Right renal cortex interstitium (tissue), 3 donors: ENCODE measurements around the gene ALKBH1. TPM values are rescaled to one million over a fixed set of nuclear protein-coding genes. Genes with fewer than 3 reads are reported as not detected.
"Not testable (repeated sequence)": the region's sequence is repeated elsewhere in the genome, so short reads cannot be mapped to it uniquely, and the experiment has no call there.

ENCODE experiments used
- DNase-seq, 3 donors: peaks; one replicate each; pipeline ENCODE4 v3.0.0-alpha.2; 2013; ENCODE audit warnings: low read depth in 3 of 3, low spot score in 2 of 3
- polyA plus RNA-seq, 3 donors: library from polyadenylated mRNA; unstranded; fragments of 120-200 nt; gene quantifications; one replicate each; pipeline ENCODE4 v1.2.1, GENCODE V29; 2013; ENCODE audit not compliant: insufficient read length in 3 of 3

The ALKBH1 gene
- polyA plus RNA-seq, 3 donors, result 15.6 to 19.0 (median 17.8) TPM

GRCh38 chr14:77681196-77682157 lies 26.3 kb downstream of the ALKBH1 start:
- no peak for DNase-seq

DNA sequence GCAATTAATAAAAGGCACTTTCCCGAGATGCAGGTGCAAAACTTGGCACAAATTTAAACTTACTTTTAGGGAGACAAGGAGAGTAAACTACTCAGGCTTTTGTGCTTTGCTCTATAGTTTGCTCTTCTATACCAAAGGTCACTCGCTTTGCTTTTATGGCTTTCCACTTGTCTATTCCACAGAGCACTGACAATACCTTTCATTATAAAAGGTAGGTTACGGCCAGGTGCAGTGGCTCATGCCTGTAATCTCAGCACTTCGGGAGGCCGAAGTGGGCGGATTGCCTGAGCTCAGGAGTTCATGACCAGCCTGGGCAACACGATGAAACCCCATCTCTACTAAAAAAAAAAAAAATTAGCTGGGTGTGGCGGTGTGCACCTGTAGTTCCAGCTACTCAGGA lies 32.9 kb downstream of the ALKBH1 start:
- no peak for DNase-seq

DNA sequence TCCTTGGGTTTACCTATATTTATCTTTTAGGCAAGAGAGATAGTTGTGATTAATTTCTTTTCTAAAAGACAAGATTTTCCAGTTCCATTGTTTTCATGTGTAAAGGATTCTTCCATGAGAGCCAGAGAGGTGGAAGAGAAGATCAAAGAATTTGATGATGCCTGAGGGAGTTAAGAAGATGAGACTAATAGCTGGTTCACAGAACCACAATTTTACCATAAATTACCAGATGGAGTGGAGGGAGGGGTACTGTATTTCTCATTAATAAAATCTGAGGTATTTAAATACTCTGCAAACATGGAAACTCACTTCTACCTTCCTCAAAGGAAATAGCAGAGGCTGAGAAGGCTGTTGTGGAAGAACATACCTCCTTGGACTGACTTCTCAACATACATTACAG lies 34.6 kb downstream of the ALKBH1 start:
- DNase-seq, result no peak

- DNase-seq, result no peak
Observed at GRCh38 chr14:77667331-77667730, 40.5 kb downstream of the ALKBH1 start.

DNA sequence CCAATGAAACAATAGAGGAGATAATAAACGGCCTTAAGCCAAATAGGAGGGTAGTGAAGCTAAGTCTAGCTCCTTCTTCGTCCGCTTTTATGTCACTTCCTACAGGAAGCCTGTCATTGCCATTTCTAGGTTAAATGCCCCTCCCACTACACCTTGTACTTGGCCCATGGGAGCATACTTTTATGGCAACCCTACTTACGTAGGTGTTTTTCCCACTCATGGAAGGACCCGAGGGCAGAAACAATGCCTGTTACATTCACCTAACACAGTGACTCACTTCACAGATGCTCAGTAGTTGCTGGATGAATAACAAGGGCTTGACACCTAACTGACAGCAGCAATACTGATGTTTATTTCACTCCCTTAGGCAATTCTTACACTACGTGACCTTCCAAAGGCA lies 44.5 kb downstream of the ALKBH1 start:
- no peak for DNase-seq

GRCh38 chr14:77661562-77661961 lies 46.3 kb downstream of the ALKBH1 start:
- not testable (repeated sequence) for DNase-seq

DNA sequence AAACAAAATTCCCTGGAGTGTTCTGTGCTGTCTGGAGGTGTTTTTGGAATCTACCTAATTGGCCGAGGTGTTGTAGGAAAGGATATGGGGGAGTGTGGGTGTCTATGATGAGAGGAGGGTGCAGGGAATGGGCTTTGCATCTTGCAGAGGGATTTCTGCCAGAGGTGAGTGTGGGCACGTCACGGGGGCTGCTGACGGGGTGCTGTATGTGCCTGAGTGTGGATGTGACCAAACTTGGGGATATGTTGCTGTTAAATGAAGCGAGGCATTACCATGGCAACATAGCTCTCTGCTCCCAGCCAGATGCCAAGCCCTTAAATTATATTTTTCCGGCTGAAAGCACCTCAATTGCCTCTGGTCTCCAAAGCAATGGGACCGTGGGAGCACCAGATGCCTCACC lies 47.1 kb downstream of the ALKBH1 start:
- peak in 1 of 3 donors; percentile 36 for DNase-seq

DNA sequence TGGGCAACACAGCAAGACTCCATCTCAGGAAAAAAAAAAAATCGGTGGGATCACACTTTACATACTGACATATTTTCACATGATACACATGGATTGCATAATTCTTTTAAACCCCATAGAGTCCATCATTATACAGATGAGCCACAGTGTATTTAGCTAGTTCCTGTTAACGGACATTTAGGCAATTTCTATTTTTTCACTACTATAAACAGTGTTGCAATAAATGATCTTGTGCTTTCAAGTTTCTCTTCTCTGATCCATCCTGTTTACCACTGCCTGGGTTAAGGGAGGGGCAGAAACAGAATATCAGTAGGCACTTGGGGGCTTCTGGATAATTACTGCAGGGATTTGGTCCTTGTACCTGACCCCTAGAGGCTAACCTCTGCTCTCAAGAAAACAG lies 48.0 kb downstream of the ALKBH1 start:
- DNase-seq, result no peak

GRCh38 chr14:77657280-77657679 lies 50.5 kb downstream of the ALKBH1 start:
- DNase-seq, result no peak

- no peak for DNase-seq
Observed at GRCh38 chr14:77654001-77654441, 53.8 kb downstream of the ALKBH1 start.

DNA sequence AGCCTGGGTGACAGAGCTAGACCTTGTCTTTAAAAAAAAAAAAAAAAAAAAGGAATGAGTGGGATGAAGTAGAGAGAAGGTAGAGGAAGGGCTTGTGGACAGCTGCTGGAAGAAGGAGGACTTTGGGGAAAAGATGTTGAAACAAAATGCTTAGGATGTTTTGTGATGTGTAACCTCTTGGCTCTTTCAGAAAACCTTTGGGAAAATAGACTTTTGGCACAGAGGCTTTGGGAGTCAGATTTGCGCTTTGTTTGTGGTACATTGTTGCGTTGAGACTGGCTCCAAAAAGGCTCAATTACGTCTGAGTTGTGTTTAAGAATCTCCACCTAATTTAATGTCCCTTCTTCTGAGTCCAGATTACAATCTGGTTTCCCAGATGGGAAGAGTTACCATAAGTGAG lies 58.5 kb downstream of the ALKBH1 start:
- no peak for DNase-seq

GRCh38 chr14:77648520-77649200 lies 59.2 kb downstream of the ALKBH1 start:
- no peak for DNase-seq

DNA sequence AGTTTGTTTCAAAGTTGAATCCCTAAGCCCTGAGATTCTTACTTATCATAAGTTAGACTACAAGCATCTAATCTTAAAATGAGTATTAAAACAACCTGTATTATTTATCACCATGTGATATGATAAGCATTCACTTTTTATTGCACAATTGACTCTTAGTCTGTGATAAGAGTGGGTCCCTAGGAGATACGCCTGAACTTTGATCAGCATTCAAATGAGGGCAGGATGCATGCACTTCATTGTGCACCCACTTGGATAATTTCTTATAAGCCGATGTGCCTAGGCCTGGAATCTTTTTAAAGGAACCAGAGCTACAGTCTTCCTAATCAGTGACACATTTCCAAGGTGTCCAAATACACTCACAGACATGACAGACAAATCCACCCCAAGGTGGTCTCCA lies 60.0 kb downstream of the ALKBH1 start:
- no peak for DNase-seq

GRCh38 chr14:77646907-77647306 lies 60.9 kb downstream of the ALKBH1 start:
- DNase-seq, result no peak

DNA sequence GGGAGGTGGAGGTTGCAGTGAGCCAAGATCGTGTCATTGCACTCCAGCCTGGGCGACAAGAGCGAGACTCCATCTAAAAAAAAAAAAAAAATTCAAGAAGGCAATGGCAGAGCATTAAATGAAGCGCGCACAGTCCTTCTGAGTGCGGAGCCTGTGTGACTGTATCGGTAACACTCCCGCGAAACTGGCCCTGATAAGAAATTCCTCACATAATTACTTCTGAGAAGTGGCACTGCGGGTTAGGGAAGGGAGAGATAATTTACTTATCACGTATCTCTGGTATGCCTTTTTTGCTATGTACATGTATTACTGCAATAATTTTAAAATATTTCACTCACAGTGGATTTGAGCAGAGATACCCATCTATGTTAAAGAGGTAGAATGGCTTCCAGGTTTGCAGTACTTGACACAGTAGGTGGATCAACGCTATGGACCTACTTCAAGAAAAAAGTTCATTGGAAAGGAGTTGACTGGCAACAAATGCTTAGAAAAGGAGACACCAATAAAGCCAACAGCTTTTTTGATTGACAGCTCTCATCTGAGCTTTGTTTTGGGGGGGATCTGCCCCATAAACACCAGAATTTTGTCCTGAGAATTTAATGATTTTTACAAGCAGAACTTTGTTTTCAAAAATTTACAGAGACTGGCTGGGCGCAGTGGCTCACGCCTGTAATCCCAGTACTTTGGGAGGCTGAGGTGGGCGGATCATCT lies 62.1 kb downstream of the ALKBH1 start:
- no peak for DNase-seq

DNA sequence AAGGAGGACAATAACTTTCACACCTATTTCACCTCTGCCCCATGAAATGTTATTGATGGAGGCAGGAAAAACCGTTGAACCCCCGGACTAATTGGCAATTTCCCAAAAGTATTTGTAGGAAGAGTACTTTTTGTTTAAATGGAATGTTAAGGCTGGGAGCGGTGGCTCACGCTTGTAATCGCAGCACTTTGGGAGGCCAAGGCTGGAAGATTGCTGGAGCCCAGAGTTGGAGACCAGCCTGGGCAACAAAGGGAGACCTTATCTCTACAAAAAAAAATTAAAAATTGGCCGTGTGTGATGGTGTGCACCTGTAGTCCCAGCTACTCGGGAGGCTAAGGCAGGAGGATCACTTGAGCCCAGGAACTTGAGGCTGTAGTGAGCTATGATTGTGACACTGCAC lies 65.4 kb downstream of the ALKBH1 start:
- DNase-seq, result no peak

GRCh38 chr14:77641534-77642341 lies 66.1 kb downstream of the ALKBH1 start:
- peak in 1 of 3 donors; percentile 26 for DNase-seq

- DNase-seq, result peak in 1 of 3 donors; percentile 36
Observed at GRCh38 chr14:77640756-77641533, 66.9 kb downstream of the ALKBH1 start.

DNA sequence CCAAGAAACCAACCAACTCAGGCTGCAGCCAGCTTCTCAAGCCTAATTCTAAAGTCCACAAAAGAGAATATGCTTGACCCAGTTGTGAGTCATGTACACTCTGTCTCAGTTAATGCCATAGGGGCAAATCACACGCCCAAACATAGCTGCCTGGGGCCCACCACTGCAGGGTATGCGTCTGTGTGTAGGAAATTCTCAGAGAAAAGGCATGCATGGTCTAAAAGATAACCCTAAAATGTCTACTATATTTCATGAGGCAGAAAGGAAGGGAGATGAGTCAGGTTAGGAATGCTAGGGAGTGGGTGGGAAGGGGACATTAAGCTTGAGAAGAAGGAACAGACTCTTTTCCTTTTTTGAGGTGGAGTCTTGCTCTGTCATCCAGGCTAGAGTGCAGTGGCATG lies 69.1 kb downstream of the ALKBH1 start:
- DNase-seq, result no peak

- DNase-seq, result not testable (repeated sequence)
Observed at GRCh38 chr14:77635869-77636268, 72.0 kb downstream of the ALKBH1 start.
